ENCODE data around the gene PRM1. TPM values are rescaled to one million over a fixed set of nuclear protein-coding genes. Genes with fewer than 3 reads are reported as not detected.
A peak's percentile ranks its signal among the peaks of the same experiment; 100 is the strongest.
"Not testable (repeated sequence)": the region's sequence is repeated elsewhere in the genome, so short reads cannot be mapped to it uniquely, and the experiment has no call there.

Gene PRM1
- total RNA-seq, 1 donor from 2014 or later = not detected

GRCh38 chr16:11314309-11314894, 33.3 kb upstream of the PRM1 start:
- no peak for DNase-seq (ENCODE audit: low read depth)

- no peak for DNase-seq (ENCODE audit: low read depth)
These were observed 32.6 kb upstream of the PRM1 start for GRCh38 chr16:11313493-11314308.

- DNase-seq (ENCODE audit: low read depth) = no peak
These were observed 31.8 kb upstream of the PRM1 start for GRCh38 chr16:11312718-11313492.

- no peak for DNase-seq (ENCODE audit: low read depth)
These were observed 29.9 kb upstream of the PRM1 start for GRCh38 chr16:11310997-11311561.

GRCh38 chr16:11310634-11310977, 29.5 kb upstream of the PRM1 start:
- DNase-seq (ENCODE audit: low read depth) = no peak

- DNase-seq (ENCODE audit: low read depth) = no peak
These were observed 28.9 kb upstream of the PRM1 start for GRCh38 chr16:11309895-11310633.

GRCh38 chr16:11308493-11309283, 27.6 kb upstream of the PRM1 start:
- DNase-seq (ENCODE audit: low read depth) = no peak

GRCh38 chr16:11307639-11308492, 26.7 kb upstream of the PRM1 start:
- DNase-seq (ENCODE audit: low read depth) = no peak

GRCh38 chr16:11306997-11307638, 26.0 kb upstream of the PRM1 start:
- no peak for DNase-seq (ENCODE audit: low read depth)

GRCh38 chr16:11306381-11306780, 25.3 kb upstream of the PRM1 start:
- DNase-seq (ENCODE audit: low read depth) = no peak

GRCh38 chr16:11303405-11304138, 22.4 kb upstream of the PRM1 start:
- no peak for DNase-seq (ENCODE audit: low read depth)

GRCh38 chr16:11302977-11303376, 21.8 kb upstream of the PRM1 start:
- no peak for DNase-seq (ENCODE audit: low read depth)

GRCh38 chr16:11301645-11302501, 20.7 kb upstream of the PRM1 start:
- peak; percentile 60 for DNase-seq (ENCODE audit: low read depth)

- DNase-seq (ENCODE audit: low read depth) = no peak
These were observed 19.4 kb upstream of the PRM1 start for GRCh38 chr16:11300560-11300892.

GRCh38 chr16:11299865-11300559, 18.9 kb upstream of the PRM1 start:
- no peak for DNase-seq (ENCODE audit: low read depth)

GRCh38 chr16:11298950-11299547, 17.9 kb upstream of the PRM1 start:
- not testable (repeated sequence) for DNase-seq (ENCODE audit: low read depth)
